ENCODE measurements around the gene SLC6A11.

GRCh38 chr3:10882851-10883250, 66.8 kb downstream of the SLC6A11 start:
- no peak for TF ChIP-seq CTCF (IDR thresholded peaks at IDR 0.05)
- no peak for TF ChIP-seq POLR2A (IDR thresholded peaks at IDR 0.05; ENCODE audit: low read length)
- no peak for TF ChIP-seq SMC3 (IDR thresholded peaks at IDR 0.05)
- TF ChIP-seq USF2 (IDR thresholded peaks at IDR 0.05): no peak
- no peak for TF ChIP-seq CHD2 (IDR thresholded peaks at IDR 0.05; ENCODE audit: low read length, partially characterized antibody)
- no peak for TF ChIP-seq HOXA7 (CRISPR knock-in tag; IDR thresholded peaks at IDR 0.05)
- no peak for TF ChIP-seq JUN (IDR thresholded peaks at IDR 0.05)
- TF ChIP-seq KDM5A (IDR thresholded peaks at IDR 0.05): no peak
- TF ChIP-seq REST (IDR thresholded peaks at IDR 0.05): no peak
- no peak for TF ChIP-seq MAFK (IDR thresholded peaks at IDR 0.05; ENCODE audit: partially characterized antibody)
- no peak for TF ChIP-seq ESRRA (IDR thresholded peaks at IDR 0.05; ENCODE audit: borderline replicate concordance, low read length)
- TF ChIP-seq EP300 (IDR thresholded peaks at IDR 0.05): no peak
